GM10266 (cell line): Measurements from ENCODE around the gene SIRT3.

Source experiments
- DNase-seq: peaks from one replicate; pipeline ENCODE4 v3.0.0; 2012; ENCODE audit errors: extremely low spot score
- CTCF ChIP-seq: IDR thresholded peaks from 2 replicates; pipeline ENCODE4 v1.5.1; 2012; ENCODE audit warnings: mild to moderate bottlenecking, low read depth; ENCODE audit not compliant: control insufficient read depth, insufficient read depth; ENCODE audit errors: missing control alignments

Gene SIRT3

GRCh38 chr11:282171-282570 lies 46.0 kb upstream of the SIRT3 start:
- no peak for TF ChIP-seq CTCF
- DNase-seq = no peak

GRCh38 chr11:281486-282161 lies 45.5 kb upstream of the SIRT3 start:
- no peak for TF ChIP-seq CTCF
- peak; percentile 27 for DNase-seq

GRCh38 chr11:280706-281485 lies 44.8 kb upstream of the SIRT3 start:
- DNase-seq = peak; percentile 39
- TF ChIP-seq CTCF = no peak

GRCh38 chr11:279966-280705 lies 44.0 kb upstream of the SIRT3 start:
- DNase-seq = peak; percentile 50
- TF ChIP-seq CTCF = no peak

GRCh38 chr11:279040-279965 lies 43.2 kb upstream of the SIRT3 start:
- peak; percentile 44 for DNase-seq
- no peak for TF ChIP-seq CTCF

GRCh38 chr11:278001-278951 lies 42.1 kb upstream of the SIRT3 start, which contains the start of gene NLRP6:
NLRP6 (plus strand) TSS chr11:278407; CDS start chr11:278570, 163 bp downstream.
- peak; percentile 29 for DNase-seq
- TF ChIP-seq CTCF = no peak
